Endothelial cell of umbilical vein (primary cell): ENCODE measurements around the gene POFUT2. TPM values are rescaled to one million over a fixed set of nuclear protein-coding genes. Genes with fewer than 3 reads are reported as not detected.

ENCODE experiments used
- BruUV-seq: library from RNA; stranded (reverse); fragments of 400-500 nt; replicated peaks from 2 replicates; lab custom pipeline; 2021; lab: Mats Ljungman, UMichigan
- CTCF ChIA-PET: fragments of 300-600, 350-600 bp; sonication (Branson Sonifier 250); formaldehyde crosslinking; loops from one replicate; lab custom pipeline; 2021; ENCODE audit warnings: antibody characterized with exemption, inconsistent platforms; lab: Charles Lee
- POLR2A ChIA-PET: fragments of 300-600, 350-600 bp; sonication (Branson Sonifier 250); formaldehyde crosslinking; loops from one replicate; lab custom pipeline; 2021; ENCODE audit warnings: antibody characterized with exemption, inconsistent platforms; lab: Charles Lee
- DNase-seq: peaks from one replicate; pipeline ENCODE4 v3.0.0-alpha.2; 2011; ENCODE audit warnings: low read depth, low spot score
- FAIRE-seq: peaks from 2 replicates; lab custom pipeline; 2011; peaks lifted over from hg19 to GRCh38; lab: Jason Lieb, UNC
- H2AFZ ChIP-seq: 2 replicates; pipeline ENCODE4 v1.6.0; 2012; ENCODE audit warnings: low read depth, low read length, control low read depth, inconsistent platforms
- H3K27ac ChIP-seq: 2 replicates; pipeline ENCODE4 v1.5.1; 2011; ENCODE audit warnings: low read depth, mild to moderate bottlenecking, control low read depth, low read length, moderate library complexity; ENCODE audit not compliant: insufficient read depth
- H3K27me3 ChIP-seq, 2 experiments: 2 replicates each; pipeline versions ENCODE4 v1.6.0 to v1.6.1; 2011; ENCODE audit warnings: low read length in 2 of 2, mixed read lengths in 1 of 2; ENCODE audit not compliant: control insufficient read depth in 2 of 2, insufficient read depth in 2 of 2
- H3K36me3 ChIP-seq, 2 experiments: 2 replicates in 1 of 2; 3 replicates in 1 of 2; pipeline ENCODE4 v1.5.1; 2011; ENCODE audit warnings: low read length in 2 of 2, mild to moderate bottlenecking in 1 of 2, moderate library complexity in 1 of 2; ENCODE audit not compliant: control insufficient read depth in 2 of 2, insufficient read depth in 2 of 2; ENCODE audit errors: extremely low read depth in 1 of 2
- H3K4me1 ChIP-seq: 3 replicates; pipeline ENCODE4 v1.5.1; 2011; ENCODE audit warnings: mild to moderate bottlenecking, low read length; ENCODE audit not compliant: control insufficient read depth, insufficient read depth; ENCODE audit errors: extremely low read depth
- H3K4me2 ChIP-seq: 2 replicates; pipeline ENCODE4 v1.6.1; 2011; ENCODE audit warnings: low read length, control low read depth, mixed read lengths; ENCODE audit not compliant: insufficient read depth
- H3K4me3 ChIP-seq, 3 experiments: fragments of 200-600 bp in 1 of 3; sonication (generic), shearing (Covaris generic) in 1 of 3; replicated peaks in 1 of 3; 2 replicates each; pipeline ENCODE4 v1.5.1; 2011 to 2016; ENCODE audit warnings: control low read depth in 3 of 3, low read length in 3 of 3, mild to moderate bottlenecking in 2 of 3, inconsistent platforms in 1 of 3, low read depth in 1 of 3, moderate library complexity in 1 of 3; ENCODE audit not compliant: insufficient read depth in 1 of 3
- H3K79me2 ChIP-seq: 2 replicates; pipeline ENCODE4 v1.6.0; 2012; ENCODE audit warnings: low read length, inconsistent platforms; ENCODE audit not compliant: control insufficient read depth, insufficient read depth
- H3K9ac ChIP-seq: replicated peaks from 2 replicates; pipeline ENCODE3; 2011; ENCODE audit warnings: low read length, control low read depth; ENCODE audit not compliant: insufficient read depth; ENCODE audit errors: extremely low read depth
- H3K9me1 ChIP-seq: replicated peaks from 3 replicates; pipeline ENCODE4 v1.6.0; 2011; ENCODE audit warnings: mild to moderate bottlenecking, low read length; ENCODE audit not compliant: control insufficient read depth, insufficient read depth; ENCODE audit errors: extremely low read depth
- H3K9me3 ChIP-seq: replicated peaks from 2 replicates; pipeline ENCODE4 v1.5.1; 2012; ENCODE audit warnings: low read length, inconsistent platforms; ENCODE audit not compliant: control insufficient read depth, insufficient read depth
- H4K20me1 ChIP-seq: replicated peaks from 2 replicates; pipeline ENCODE3; 2011; ENCODE audit warnings: mild to moderate bottlenecking, low read length; ENCODE audit not compliant: control insufficient read depth, insufficient read depth; ENCODE audit errors: extremely low read depth
- EZH2 ChIP-seq: IDR thresholded peaks from 2 replicates; pipeline ENCODE4 v1.6.1; 2012; ENCODE audit warnings: borderline replicate concordance, low read depth, mild to moderate bottlenecking, moderate library complexity, low read length, inconsistent platforms; ENCODE audit not compliant: severe bottlenecking
- FOS ChIP-seq: IDR thresholded peaks from 2 replicates; pipeline ENCODE4 v1.6.1; 2011; ENCODE audit warnings: mild to moderate bottlenecking, low read length, moderate library complexity, borderline replicate concordance; ENCODE audit not compliant: insufficient read depth
- GATA2 ChIP-seq: IDR thresholded peaks from 2 replicates; pipeline ENCODE4 v1.7.0; 2011; ENCODE audit warnings: low read depth, mild to moderate bottlenecking, moderate library complexity, mixed read lengths, low read length; ENCODE audit not compliant: insufficient read length, insufficient read depth
- JUN ChIP-seq: IDR thresholded peaks from 2 replicates; pipeline ENCODE4 v1.6.1; 2011; ENCODE audit warnings: borderline replicate concordance, low read depth; ENCODE audit not compliant: insufficient read length, insufficient read depth
- MYC ChIP-seq: IDR thresholded peaks from one replicate; pipeline ENCODE4 v1.6.1; 2011; ENCODE audit warnings: mild to moderate bottlenecking, low read depth, low read length
- POLR2A ChIP-seq: IDR thresholded peaks from 2 replicates; pipeline ENCODE4 v1.6.1; 2012; ENCODE audit warnings: low read depth, mild to moderate bottlenecking, control low read depth, low read length
- POLR2AphosphoS5 ChIP-seq: IDR thresholded peaks from 2 replicates; pipeline ENCODE4 v1.6.1; 2012; ENCODE audit warnings: low read depth, mild to moderate bottlenecking, control low read depth, low read length, moderate library complexity; ENCODE audit not compliant: insufficient read depth
- dilution Hi-C: fragments of 300-500 bp; cut with MboI; formaldehyde crosslinking; loops from one replicate; pipeline ENCODE4 v1.15.0; 2019; ENCODE audit warnings: low sequenced_read_pairs; ENCODE audit not compliant: extremely low pct_ligation_motif_present
- intact Hi-C: fragments of 100-400 bp; cut with micrococcal nuclease; formaldehyde crosslinking; loops from one replicate; pipeline ENCODE4 v1.10.0; 2022
- polyA plus RNA-seq, 4 experiments: library from polyadenylated mRNA; depleted of rRNA in 3 of 4; stranded (reverse) in 3 of 4; unstranded in 1 of 4; fragments of >200 nt; gene quantifications; 2 replicates each; pipeline versions ENCODE4 v1.2.1 to v1.2.3, GENCODE V29; 2011 to 2012; ENCODE audit warnings: missing spikeins in 1 of 4
- total RNA-seq: library from RNA; stranded (reverse); gene quantifications from 2 replicates; pipeline ENCODE4 v1.2.3, GENCODE V29; 2021
- TF ChIP-seq, protein P1 (sequence below), 2 donors: IDR thresholded peaks; 1 replicate in 1 of 2; 2 replicates in 1 of 2; pipeline ENCODE4 v1.5.1; 2011; ENCODE audit warnings: low read length in 2 of 2, mild to moderate bottlenecking in 2 of 2, moderate library complexity in 2 of 2, control low read depth in 1 of 2, inconsistent platforms in 1 of 2, low read depth in 1 of 2; ENCODE audit not compliant: insufficient read depth in 1 of 2; ENCODE audit errors: extremely low read depth in 1 of 2
- TF ChIP-seq, protein P2 (sequence below): IDR thresholded peaks from 2 replicates; pipeline ENCODE4 v1.6.1; 2011; ENCODE audit not compliant: insufficient read depth, insufficient read length

The POFUT2 gene
- total and polyA plus RNA-seq, 2 donors (not counting 3 experiments of a cell fraction or from before 2014, with no cell fraction given): 30.7 to 47.5 TPM

- no peak for TF ChIP-seq MYC
- no peak for TF ChIP-seq EZH2
- Histone ChIP-seq H3K4me3 (no peak overlapping the region), H3K9ac (no peak overlapping the region), H3K4me2 (no peak overlapping the region), H4K20me1 (no peaks in the 10 kb centered on the region), H3K9me3 (no peaks in the 10 kb centered on the region), H3K79me2 (no peaks in the 10 kb centered on the region), H3K9me1 (no peaks in the 10 kb centered on the region), H3K36me3 (no peaks in the 10 kb centered on the region), H3K27me3 (no peaks in the 10 kb centered on the region), H3K4me1 (no peaks in the 10 kb centered on the region), H2AFZ (no peak overlapping the region), H3K27ac (no peak overlapping the region)
- FAIRE-seq: no peak
- intact Hi-C loops (no loop called here), dilution Hi-C loops (no loop called here)
- CTCF ChIA-PET: no interaction called here
- POLR2A ChIA-PET: no interaction called here
- no peak for DNase-seq
- BruUV-seq: no TSS peak
These were observed 39.3 kb upstream of the POFUT2 start for GRCh38 chr21:45326891-45327440.

DNA sequence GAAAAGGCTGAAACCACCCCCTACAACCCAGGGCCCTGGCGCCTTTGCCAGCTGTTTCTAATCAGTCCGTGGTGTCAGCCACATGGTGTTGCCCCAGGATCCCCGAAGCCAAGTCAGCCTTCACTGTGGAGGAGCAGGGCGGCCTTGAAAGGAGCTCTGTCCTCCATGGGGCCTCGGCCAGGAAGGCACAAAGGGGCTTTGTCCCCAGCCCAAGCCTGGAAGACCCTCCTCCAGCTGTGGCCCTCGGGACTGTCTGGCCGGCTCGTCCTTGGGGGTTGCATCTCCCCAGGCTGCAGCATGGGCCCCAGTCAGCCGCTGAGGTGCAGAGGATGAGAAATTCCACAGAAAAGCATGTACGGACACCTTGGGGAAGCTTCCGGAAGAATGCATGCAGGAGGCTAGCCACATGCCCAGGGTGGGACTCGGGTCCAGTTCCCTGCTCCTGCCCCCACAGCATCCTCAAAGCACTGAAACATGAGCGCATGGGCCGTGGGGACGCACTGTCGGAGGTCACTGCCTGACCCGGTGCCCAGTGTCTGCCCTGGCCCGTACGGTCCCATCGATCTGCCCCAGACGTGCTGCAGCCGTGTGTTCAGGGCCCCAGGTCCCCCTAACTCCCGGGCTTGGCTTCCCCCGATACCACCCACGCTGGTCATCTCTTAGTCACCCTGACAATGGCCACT is 38.6 kb upstream of the POFUT2 start:
- FAIRE-seq (no peak), DNase-seq (no peak)
- Histone ChIP-seq H3K4me1 (no peaks in the 10 kb centered on the region), H3K9me1 (no peaks in the 10 kb centered on the region), H4K20me1 (no peaks in the 10 kb centered on the region), H3K36me3 (no peaks in the 10 kb centered on the region), H3K27ac (no peak overlapping the region), H3K27me3 (no peaks in the 10 kb centered on the region), H3K9me3 (no peaks in the 10 kb centered on the region), H3K79me2 (no peaks in the 10 kb centered on the region), H3K4me2 (no peak overlapping the region), H3K9ac (no peak overlapping the region), H2AFZ (no peak overlapping the region), H3K4me3 (no peak overlapping the region)
- BruUV-seq: no TSS peak
- TF ChIP-seq POLR2A: no peak
- TF ChIP-seq POLR2AphosphoS5: no peak
- no peak for TF ChIP-seq FOS
- TF ChIP-seq GATA2: no peak
- no peak for TF ChIP-seq MYC
- no peak for TF ChIP-seq JUN
- TF ChIP-seq EZH2: no peak
- TF ChIP-seq, protein P1, sequence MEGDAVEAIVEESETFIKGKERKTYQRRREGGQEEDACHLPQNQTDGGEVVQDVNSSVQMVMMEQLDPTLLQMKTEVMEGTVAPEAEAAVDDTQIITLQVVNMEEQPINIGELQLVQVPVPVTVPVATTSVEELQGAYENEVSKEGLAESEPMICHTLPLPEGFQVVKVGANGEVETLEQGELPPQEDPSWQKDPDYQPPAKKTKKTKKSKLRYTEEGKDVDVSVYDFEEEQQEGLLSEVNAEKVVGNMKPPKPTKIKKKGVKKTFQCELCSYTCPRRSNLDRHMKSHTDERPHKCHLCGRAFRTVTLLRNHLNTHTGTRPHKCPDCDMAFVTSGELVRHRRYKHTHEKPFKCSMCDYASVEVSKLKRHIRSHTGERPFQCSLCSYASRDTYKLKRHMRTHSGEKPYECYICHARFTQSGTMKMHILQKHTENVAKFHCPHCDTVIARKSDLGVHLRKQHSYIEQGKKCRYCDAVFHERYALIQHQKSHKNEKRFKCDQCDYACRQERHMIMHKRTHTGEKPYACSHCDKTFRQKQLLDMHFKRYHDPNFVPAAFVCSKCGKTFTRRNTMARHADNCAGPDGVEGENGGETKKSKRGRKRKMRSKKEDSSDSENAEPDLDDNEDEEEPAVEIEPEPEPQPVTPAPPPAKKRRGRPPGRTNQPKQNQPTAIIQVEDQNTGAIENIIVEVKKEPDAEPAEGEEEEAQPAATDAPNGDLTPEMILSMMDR (IDR thresholded peaks at IDR 0.05; ENCODE audit: extremely low read depth in 1 of 2, insufficient read depth in 1 of 2, low read depth in 1 of 2, low read length in 2 of 2): no peak
- TF ChIP-seq, protein P2, sequence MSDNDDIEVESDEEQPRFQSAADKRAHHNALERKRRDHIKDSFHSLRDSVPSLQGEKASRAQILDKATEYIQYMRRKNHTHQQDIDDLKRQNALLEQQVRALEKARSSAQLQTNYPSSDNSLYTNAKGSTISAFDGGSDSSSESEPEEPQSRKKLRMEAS: no peak
- ChIA-PET POLR2A (no interaction called here), CTCF (no interaction called here)
- dilution Hi-C loops (no loop called here), intact Hi-C loops (no loop called here)
